Midbrain (tissue), 1 donor: ENCODE data around the gene NKX2-4.

Experiments
- DNase-seq: peaks from one replicate; lab custom pipeline; 2025; lab: John Stamatoyannopoulos, UW

The NKX2-4 gene

GRCh38 chr20:21360705-21361104 lies 36.6 kb downstream of the NKX2-4 start:
- DNase-seq = no peak

GRCh38 chr20:21358737-21359136 lies 38.6 kb downstream of the NKX2-4 start:
- no peak for DNase-seq

- no peak for DNase-seq
These were observed 39.5 kb downstream of the NKX2-4 start for GRCh38 chr20:21357844-21358243.

- no peak for DNase-seq
These were observed 40.9 kb downstream of the NKX2-4 start for GRCh38 chr20:21356386-21356785.

- no peak for DNase-seq
These were observed 41.3 kb downstream of the NKX2-4 start for GRCh38 chr20:21355981-21356380.

- no peak for DNase-seq
These were observed 44.1 kb downstream of the NKX2-4 start for GRCh38 chr20:21353236-21353635.

GRCh38 chr20:21352703-21353102 lies 44.6 kb downstream of the NKX2-4 start:
- no peak for DNase-seq
